AML-193 (cell line): ENCODE data around the gene SLC26A5.
A peak's percentile ranks its signal among the peaks of the same experiment; 100 is the strongest.

ENCODE experiments used
- DNase-seq, 2 experiments: peaks; one replicate each; lab custom pipeline; 2025; lab: John Stamatoyannopoulos, UW

Gene SLC26A5

GRCh38 chr7:103346396-103346795, 99.6 kb downstream of the SLC26A5 start:
- no peak for DNase-seq

GRCh38 chr7:103344453-103345149, 101.4 kb downstream of the SLC26A5 start, which contains the start of gene DNAJC2:
DNAJC2 (minus strand) TSS chr7:103344767; CDS start chr7:103344622, 145 bp downstream.
- peak; percentile 78 to 84 for DNase-seq

- DNase-seq = peak; percentile 20 to 30
These were observed 102.1 kb downstream of the SLC26A5 start for GRCh38 chr7:103343758-103344452.

- no peak for DNase-seq
These were observed 102.7 kb downstream of the SLC26A5 start for GRCh38 chr7:103343332-103343731.

GRCh38 chr7:103341466-103341865, 104.5 kb downstream of the SLC26A5 start:
- DNase-seq = no peak

- no peak for DNase-seq
These were observed 107.1 kb downstream of the SLC26A5 start for GRCh38 chr7:103338864-103339263.

GRCh38 chr7:103336761-103337160, 109.2 kb downstream of the SLC26A5 start:
- peak; percentile 70 to 71 for DNase-seq

GRCh38 chr7:103325744-103326143, 120.3 kb downstream of the SLC26A5 start:
- no peak for DNase-seq
